ENCODE data around the gene BUD13.

DNA sequence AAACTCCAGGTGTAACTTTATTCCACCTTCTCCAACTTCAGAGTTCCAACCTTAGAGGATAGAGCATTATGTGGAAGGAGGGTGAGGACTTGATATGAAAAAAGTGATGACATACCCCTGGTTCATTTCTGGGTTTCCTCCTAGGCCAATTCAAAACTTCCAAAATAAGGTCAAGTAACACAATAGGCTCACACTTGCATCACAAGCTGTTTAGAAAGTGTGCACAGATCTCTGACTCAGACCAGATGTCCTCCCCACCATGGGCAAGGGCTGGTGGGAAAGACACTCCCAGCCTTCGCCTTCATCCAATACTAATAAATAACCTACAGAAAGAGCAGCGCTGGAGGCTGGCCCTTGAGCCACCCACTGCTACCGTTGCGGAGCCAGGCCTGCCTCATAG lies 5.8 kb upstream of the BUD13 start:
- TF ChIP-seq, protein P1, sequence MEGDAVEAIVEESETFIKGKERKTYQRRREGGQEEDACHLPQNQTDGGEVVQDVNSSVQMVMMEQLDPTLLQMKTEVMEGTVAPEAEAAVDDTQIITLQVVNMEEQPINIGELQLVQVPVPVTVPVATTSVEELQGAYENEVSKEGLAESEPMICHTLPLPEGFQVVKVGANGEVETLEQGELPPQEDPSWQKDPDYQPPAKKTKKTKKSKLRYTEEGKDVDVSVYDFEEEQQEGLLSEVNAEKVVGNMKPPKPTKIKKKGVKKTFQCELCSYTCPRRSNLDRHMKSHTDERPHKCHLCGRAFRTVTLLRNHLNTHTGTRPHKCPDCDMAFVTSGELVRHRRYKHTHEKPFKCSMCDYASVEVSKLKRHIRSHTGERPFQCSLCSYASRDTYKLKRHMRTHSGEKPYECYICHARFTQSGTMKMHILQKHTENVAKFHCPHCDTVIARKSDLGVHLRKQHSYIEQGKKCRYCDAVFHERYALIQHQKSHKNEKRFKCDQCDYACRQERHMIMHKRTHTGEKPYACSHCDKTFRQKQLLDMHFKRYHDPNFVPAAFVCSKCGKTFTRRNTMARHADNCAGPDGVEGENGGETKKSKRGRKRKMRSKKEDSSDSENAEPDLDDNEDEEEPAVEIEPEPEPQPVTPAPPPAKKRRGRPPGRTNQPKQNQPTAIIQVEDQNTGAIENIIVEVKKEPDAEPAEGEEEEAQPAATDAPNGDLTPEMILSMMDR (IDR thresholded peaks at IDR 0.05; ENCODE audit: low read length): no peak
- no peak for TF ChIP-seq EZH2 (IDR thresholded peaks at IDR 0.05; ENCODE audit: borderline replicate concordance, low read length)

Measured in OCI-LY1 (cell line).